ENCODE data around the gene MUC5AC. TPM values are rescaled to one million over a fixed set of nuclear protein-coding genes. Genes with fewer than 3 reads are reported as not detected.

Gene MUC5AC
- total and polyA plus RNA-seq, 5 donors = not detected

DNA sequence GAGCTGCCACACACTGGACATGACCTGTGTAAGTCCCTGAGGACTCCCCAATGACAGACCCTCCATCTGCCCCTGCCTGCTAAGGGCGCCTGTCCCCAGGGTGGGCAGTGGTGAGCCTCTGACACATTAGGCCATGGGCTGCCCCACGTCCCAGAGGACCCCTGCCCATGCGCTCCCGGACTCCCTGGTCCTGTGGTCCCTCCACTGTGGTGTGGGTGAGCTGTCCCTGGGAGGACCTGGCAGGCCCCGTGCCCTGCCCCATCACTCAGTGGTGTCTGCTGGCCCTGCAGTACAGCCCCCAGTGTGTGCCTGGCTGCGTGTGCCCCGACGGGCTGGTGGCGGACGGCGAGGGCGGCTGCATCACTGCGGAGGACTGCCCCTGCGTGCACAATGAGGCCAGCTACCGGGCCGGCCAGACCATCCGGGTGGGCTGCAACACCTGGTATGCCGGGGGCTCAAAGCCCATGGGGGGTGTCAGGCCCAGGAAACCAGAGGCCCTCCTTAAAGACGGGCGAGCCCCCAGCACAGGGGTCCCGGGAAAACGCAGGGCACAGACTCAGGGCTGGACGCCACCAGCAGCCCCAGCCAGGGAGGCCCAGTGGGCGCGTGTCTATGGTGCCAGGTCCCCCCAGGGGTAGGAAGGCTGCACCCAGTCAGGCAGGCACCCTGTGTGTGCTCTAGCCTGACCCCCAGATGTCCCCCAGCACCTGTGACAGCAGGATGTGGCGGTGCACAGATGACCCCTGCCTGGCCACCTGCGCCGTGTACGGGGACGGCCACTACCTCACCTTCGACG is 18.7 kb downstream of the MUC5AC start:
- H3K27me3 ChIP-seq (ENCODE audit: control insufficient read depth, insufficient read depth) = no peaks in the 10 kb centered on the region
- 92% methylated on average over 32 of the region's 32 CpGs for WGBS
- no peaks in the 10 kb centered on the region for H3K9me3 ChIP-seq (ENCODE audit: control insufficient read depth, low read length)
- H3K27ac ChIP-seq (ENCODE audit: low read length) = no peak overlapping the region
- H3K4me3 ChIP-seq (ENCODE audit: low read length) = no peak overlapping the region
- DNase-seq = peak in 2 of 3 donors; percentile 29 to 35
- no peak for ATAC-seq
- intact Hi-C loops (cut with DNase I) = no loop called here
- no peaks in the 10 kb centered on the region for H3K4me1 ChIP-seq (ENCODE audit: control insufficient read depth, insufficient read depth, low read length)

DNA sequence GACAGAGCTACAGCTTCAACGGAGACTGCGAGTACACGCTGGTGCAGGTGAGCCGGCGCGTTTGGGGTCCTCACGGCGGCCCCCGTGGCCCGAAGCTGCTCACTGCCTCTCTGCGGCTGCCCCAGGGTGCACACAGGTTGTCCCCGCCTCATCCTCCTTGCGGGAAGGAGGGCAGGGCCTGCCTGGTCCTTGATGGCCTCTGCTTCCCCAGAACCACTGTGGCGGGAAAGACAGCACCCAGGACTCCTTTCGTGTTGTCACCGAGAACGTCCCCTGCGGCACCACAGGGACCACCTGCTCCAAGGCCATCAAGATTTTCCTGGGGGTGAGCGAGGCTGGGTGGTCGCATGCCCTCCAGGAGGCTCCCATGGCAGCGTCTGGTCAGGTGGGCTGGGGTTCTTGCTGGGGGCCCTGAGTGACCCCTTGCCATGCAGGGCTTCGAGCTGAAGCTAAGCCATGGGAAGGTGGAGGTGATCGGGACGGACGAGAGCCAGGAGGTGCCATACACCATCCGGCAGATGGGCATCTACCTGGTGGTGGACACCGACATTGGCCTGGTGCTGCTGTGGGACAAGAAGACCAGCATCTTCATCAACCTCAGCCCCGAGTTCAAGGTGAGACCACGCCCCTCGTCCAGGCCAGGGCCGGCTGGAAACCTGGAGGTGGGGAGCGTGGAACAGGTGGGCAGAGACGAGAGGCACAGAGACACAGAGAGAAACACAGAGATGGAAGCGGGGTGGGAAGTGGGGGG is 19.4 kb downstream of the MUC5AC start:
- DNase-seq (peak in 2 of 3 donors; percentile 24 to 42), ATAC-seq (no peak)
- Histone ChIP-seq H3K4me3 (ENCODE audit: low read length) (no peak overlapping the region), H3K9me3 (ENCODE audit: control insufficient read depth, low read length) (no peaks in the 10 kb centered on the region), H3K27me3 (ENCODE audit: control insufficient read depth, insufficient read depth) (no peaks in the 10 kb centered on the region), H3K27ac (ENCODE audit: low read length) (no peak overlapping the region), H3K4me1 (ENCODE audit: control insufficient read depth, insufficient read depth, low read length) (no peaks in the 10 kb centered on the region)
- WGBS = 91% methylated on average over 34 of the region's 34 CpGs
- intact Hi-C loops (cut with DNase I) = no loop called here

DNA sequence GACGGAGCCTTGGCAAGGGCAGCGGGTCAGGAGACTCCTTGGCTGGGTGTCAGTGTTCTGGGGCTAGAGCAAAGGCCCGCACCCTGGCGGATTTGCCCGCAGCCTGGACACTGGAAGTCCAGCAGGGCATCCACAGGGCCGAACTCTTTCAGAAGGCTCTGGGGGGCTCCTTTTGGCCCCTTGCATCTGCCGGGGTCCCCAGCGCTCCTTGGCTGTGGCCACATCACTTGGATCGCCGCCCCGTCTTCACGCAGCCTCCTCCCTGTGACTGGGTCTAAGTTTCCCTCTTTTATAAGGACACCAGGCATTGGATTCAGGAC is 20.0 kb downstream of the MUC5AC start:
- ATAC-seq (no peak), DNase-seq (no peak)
- Histone ChIP-seq H3K4me1 (ENCODE audit: control insufficient read depth, insufficient read depth, low read length) (no peaks in the 10 kb centered on the region), H3K4me3 (ENCODE audit: low read length) (no peak overlapping the region), H3K27ac (ENCODE audit: low read length) (no peak overlapping the region), H3K27me3 (ENCODE audit: control insufficient read depth, insufficient read depth) (no peaks in the 10 kb centered on the region), H3K9me3 (ENCODE audit: control insufficient read depth, low read length) (no peaks in the 10 kb centered on the region)
- intact Hi-C loops (cut with DNase I) = no loop called here
- 86% methylated on average over 12 of the region's 12 CpGs for WGBS

GRCh38 chr11:1178201-1178885 is 20.6 kb downstream of the MUC5AC start:
- DNase-seq = peak in 2 of 3 donors; percentile 29 to 40
- intact Hi-C loops (cut with DNase I) = no loop called here
- WGBS = 87% methylated on average over 31 of the region's 31 CpGs

GRCh38 chr11:1178906-1179305 is 21.2 kb downstream of the MUC5AC start:
- no peak overlapping the region for H3K27ac ChIP-seq (ENCODE audit: low read length)
- no peaks in the 10 kb centered on the region for H3K9me3 ChIP-seq (ENCODE audit: control insufficient read depth, low read length)
- no peak overlapping the region for H3K4me3 ChIP-seq (ENCODE audit: low read length)
- peak in 2 of 3 donors; percentile 33 to 37 for DNase-seq
- ATAC-seq = no peak
- H3K4me1 ChIP-seq (ENCODE audit: control insufficient read depth, insufficient read depth, low read length) = no peaks in the 10 kb centered on the region
- intact Hi-C loops (cut with DNase I) = no loop called here
- H3K27me3 ChIP-seq (ENCODE audit: control insufficient read depth, insufficient read depth) = no peaks in the 10 kb centered on the region
- 91% methylated on average over 29 of the region's 29 CpGs for WGBS

More at GRCh38 chr11:1178201-1178885, 20.6 kb downstream of the MUC5AC start:
- no peaks in the 10 kb centered on the region for H3K27me3 ChIP-seq (ENCODE audit: control insufficient read depth, insufficient read depth)
- H3K9me3 ChIP-seq (ENCODE audit: control insufficient read depth, low read length) = no peaks in the 10 kb centered on the region
- ATAC-seq = no peak
- no peak overlapping the region for H3K27ac ChIP-seq (ENCODE audit: low read length)
- H3K4me1 ChIP-seq (ENCODE audit: control insufficient read depth, insufficient read depth, low read length) = no peaks in the 10 kb centered on the region
- H3K4me3 ChIP-seq (ENCODE audit: low read length) = no peak overlapping the region

DNA sequence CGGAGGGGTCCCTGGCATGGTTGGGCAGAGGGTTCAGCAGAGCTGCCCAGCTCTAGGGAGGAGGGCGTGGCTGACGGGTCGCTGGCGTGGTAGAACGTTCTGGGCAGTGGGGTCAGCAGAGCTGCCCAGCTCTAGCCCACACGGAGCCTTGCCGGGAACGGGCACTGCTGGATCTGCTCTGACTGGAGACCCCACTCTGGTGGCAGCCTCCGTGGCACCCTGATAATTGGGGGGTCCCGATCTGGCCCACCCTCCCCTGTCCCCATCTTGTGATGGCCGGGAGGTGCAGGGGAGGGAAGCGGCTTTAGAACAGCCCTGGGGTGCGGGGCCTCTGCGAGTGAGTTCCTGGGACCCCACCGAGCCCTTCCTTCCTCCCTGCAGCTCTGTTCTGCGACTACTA is 21.9 kb downstream of the MUC5AC start:
- Histone ChIP-seq H3K4me3 (ENCODE audit: low read length) (no peak overlapping the region), H3K4me1 (ENCODE audit: control insufficient read depth, insufficient read depth, low read length) (no peaks in the 10 kb centered on the region), H3K9me3 (ENCODE audit: control insufficient read depth, low read length) (no peaks in the 10 kb centered on the region), H3K27ac (ENCODE audit: low read length) (no peak overlapping the region), H3K27me3 (ENCODE audit: control insufficient read depth, insufficient read depth) (no peaks in the 10 kb centered on the region)
- WGBS = 87% methylated on average over 17 of the region's 17 CpGs
- intact Hi-C loops (cut with DNase I) = no loop called here
- DNase-seq (peak in 2 of 3 donors; percentile 14 to 53), ATAC-seq (no peak)

- no peak for ATAC-seq
- Histone ChIP-seq H3K4me3 (ENCODE audit: low read length) (no peak overlapping the region), H3K4me1 (ENCODE audit: control insufficient read depth, insufficient read depth, low read length) (no peaks in the 10 kb centered on the region), H3K27ac (ENCODE audit: low read length) (no peak overlapping the region), H3K9me3 (ENCODE audit: control insufficient read depth, low read length) (no peaks in the 10 kb centered on the region), H3K27me3 (ENCODE audit: control insufficient read depth, insufficient read depth) (no peaks in the 10 kb centered on the region)
- peak in 1 of 3 donors; percentile 39 for DNase-seq
- intact Hi-C loops (cut with DNase I) = no loop called here
- WGBS = 81% methylated on average over 15 of the region's 15 CpGs
These were observed 22.4 kb downstream of the MUC5AC start for GRCh38 chr11:1180171-1180570.

DNA sequence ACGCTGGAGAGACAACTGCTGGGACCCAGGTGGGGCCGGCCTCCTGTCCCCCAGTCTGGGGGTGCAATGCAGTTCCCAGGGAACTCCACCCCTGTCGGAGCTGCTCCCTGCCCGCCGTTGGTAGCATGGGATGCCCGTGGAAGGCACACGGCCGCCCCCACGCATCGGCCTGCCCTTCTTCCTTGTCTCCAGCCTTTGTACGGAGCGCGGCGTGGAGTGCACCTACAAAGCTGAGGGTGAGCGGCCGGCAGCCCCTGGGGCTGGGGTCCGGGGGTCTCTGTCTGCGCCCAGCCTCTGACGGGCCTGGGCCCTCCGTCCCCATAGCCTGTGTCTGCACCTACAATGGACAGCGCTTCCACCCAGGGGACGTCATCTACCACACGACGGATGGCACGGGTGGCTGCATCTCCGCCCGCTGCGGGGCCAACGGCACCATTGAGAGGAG is 23.2 kb downstream of the MUC5AC start:
- Histone ChIP-seq H3K27me3 (ENCODE audit: control insufficient read depth, insufficient read depth) (no peaks in the 10 kb centered on the region), H3K9me3 (ENCODE audit: control insufficient read depth, low read length) (no peaks in the 10 kb centered on the region), H3K27ac (ENCODE audit: low read length) (no peak overlapping the region), H3K4me3 (ENCODE audit: low read length) (no peak overlapping the region), H3K4me1 (ENCODE audit: control insufficient read depth, insufficient read depth, low read length) (no peaks in the 10 kb centered on the region)
- intact Hi-C loops (cut with DNase I) = no loop called here
- peak in 2 of 3 donors; percentile 39 to 58 for DNase-seq
- WGBS = 88% methylated on average over 29 of the region's 29 CpGs
- no peak for ATAC-seq

- no peaks in the 10 kb centered on the region for H3K27me3 ChIP-seq (ENCODE audit: control insufficient read depth, insufficient read depth)
- no peak overlapping the region for H3K27ac ChIP-seq (ENCODE audit: low read length)
- no peak for ATAC-seq
- H3K4me1 ChIP-seq (ENCODE audit: control insufficient read depth, insufficient read depth, low read length) = no peaks in the 10 kb centered on the region
- peak in 2 of 3 donors; percentile 15 to 32 for DNase-seq
- intact Hi-C loops (cut with DNase I) = no loop called here
- H3K9me3 ChIP-seq (ENCODE audit: control insufficient read depth, low read length) = no peaks in the 10 kb centered on the region
- 80% methylated on average over 10 of the region's 10 CpGs for WGBS
- no peak overlapping the region for H3K4me3 ChIP-seq (ENCODE audit: low read length)
These were observed 23.7 kb downstream of the MUC5AC start for GRCh38 chr11:1181420-1181819.

DNA sequence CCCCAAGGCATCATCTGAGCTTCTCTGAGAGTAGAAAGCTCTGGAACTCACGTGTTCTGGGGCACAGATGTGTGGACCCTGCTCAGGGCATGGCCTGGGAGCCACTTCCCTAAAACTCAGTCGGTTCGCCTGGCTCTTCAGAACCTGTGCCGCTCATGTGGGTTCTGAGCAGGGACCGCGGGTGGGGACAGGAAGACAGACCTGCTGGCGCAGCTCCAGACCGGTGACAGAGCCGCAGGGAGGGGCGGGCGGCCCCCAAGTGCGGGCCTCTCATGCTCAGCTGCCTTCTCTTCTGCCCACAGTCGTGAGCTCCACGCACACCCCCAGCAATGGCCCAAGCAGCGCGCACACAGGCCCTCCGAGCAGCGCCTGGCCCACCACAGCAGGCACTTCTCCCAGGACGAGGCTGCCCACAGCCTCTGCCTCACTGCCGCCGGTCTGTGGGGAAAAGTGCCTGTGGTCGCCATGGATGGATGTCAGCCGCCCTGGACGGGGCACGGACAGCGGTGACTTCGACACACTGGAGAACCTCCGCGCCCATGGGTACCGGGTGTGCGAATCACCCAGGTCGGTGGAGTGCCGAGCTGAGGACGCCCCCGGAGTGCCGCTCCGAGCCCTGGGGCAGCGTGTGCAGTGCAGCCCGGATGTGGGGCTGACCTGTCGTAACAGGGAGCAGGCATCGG is 24.2 kb downstream of the MUC5AC start:
- Histone ChIP-seq H3K27ac (ENCODE audit: low read length) (no peak overlapping the region), H3K9me3 (ENCODE audit: control insufficient read depth, low read length) (no peaks in the 10 kb centered on the region), H3K4me1 (ENCODE audit: control insufficient read depth, insufficient read depth, low read length) (no peaks in the 10 kb centered on the region), H3K27me3 (ENCODE audit: control insufficient read depth, insufficient read depth) (no peaks in the 10 kb centered on the region), H3K4me3 (ENCODE audit: low read length) (no peak overlapping the region)
- ATAC-seq = peak in 1 of 2 donors; percentile 12
- peak in 2 of 3 donors; percentile 37 to 42 for DNase-seq
- 82% methylated on average over 41 of the region's 41 CpGs for WGBS
- intact Hi-C loops (cut with DNase I) = no loop called here
